Measurements from ENCODE around the gene DOCK10. TPM values are rescaled to one million over a fixed set of nuclear protein-coding genes. Genes with fewer than 3 reads are reported as not detected.
A peak's percentile ranks its signal among the peaks of the same experiment; 100 is the strongest.

Gene DOCK10
- total RNA-seq, 2 experiments from 2014 or later, result 191 to 198 TPM

DNA sequence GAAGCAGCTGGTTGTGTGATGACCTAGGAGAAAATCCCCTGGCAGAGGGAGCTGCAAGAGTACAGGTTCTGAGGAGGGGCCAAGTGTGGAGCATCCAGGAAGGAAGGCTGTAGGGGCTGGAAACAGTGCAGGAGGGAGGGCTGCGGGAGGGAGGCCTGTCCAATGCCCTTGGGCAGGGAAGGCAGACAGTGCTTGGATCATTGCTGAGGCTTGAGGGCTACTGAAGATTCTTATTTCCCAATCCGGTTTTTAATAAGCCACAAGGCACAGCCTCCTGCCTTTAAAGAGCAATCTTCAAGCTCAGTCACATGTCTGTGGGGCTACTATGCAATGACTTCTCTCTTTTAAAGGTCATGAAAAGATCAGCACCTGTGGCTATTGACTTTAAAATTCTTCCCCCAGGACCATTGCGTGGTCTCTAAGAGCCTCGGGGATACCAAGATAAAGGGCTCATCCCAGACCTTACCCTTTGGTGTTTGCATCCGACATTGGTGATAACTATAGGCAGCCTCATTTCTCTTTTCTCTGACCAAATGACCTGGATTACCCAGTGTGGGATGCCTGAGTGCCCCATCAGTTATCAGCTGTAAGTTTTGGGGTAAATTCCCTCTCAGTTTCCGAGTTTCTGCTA lies 149.6 kb downstream of the DOCK10 start:
- CTCF ChIA-PET, result interaction anchor here (1.0 kb wide), 1 partner anchor 9 kb away, joined by 4 read pairs; no protein-coding TSS in a partner anchor
- Mint-ChIP-seq H3K27ac (peak overlapping the region; percentile 56), H3K4me1 (ENCODE audit: low read depth) (peaks cover 62% of the 10 kb centered on the region), H3K9me3 (no peaks in the 10 kb centered on the region), H3K4me3 (no peak overlapping the region), H3K27me3 (no peaks in the 10 kb centered on the region), H3K36me3 (ENCODE audit: low read depth) (peaks cover 73% of the 10 kb centered on the region)
- DNase-seq (no peak), ATAC-seq (peak; percentile 18)
- intact Hi-C loops (cut with micrococcal nuclease), result loop anchor here (5.0 kb wide), 1 partner anchor 35 kb away; no protein-coding TSS in a partner anchor
- TF ChIP-seq, protein P1, sequence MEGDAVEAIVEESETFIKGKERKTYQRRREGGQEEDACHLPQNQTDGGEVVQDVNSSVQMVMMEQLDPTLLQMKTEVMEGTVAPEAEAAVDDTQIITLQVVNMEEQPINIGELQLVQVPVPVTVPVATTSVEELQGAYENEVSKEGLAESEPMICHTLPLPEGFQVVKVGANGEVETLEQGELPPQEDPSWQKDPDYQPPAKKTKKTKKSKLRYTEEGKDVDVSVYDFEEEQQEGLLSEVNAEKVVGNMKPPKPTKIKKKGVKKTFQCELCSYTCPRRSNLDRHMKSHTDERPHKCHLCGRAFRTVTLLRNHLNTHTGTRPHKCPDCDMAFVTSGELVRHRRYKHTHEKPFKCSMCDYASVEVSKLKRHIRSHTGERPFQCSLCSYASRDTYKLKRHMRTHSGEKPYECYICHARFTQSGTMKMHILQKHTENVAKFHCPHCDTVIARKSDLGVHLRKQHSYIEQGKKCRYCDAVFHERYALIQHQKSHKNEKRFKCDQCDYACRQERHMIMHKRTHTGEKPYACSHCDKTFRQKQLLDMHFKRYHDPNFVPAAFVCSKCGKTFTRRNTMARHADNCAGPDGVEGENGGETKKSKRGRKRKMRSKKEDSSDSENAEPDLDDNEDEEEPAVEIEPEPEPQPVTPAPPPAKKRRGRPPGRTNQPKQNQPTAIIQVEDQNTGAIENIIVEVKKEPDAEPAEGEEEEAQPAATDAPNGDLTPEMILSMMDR (IDR thresholded peaks at IDR 0.05), result no peak
- POLR2A ChIA-PET, result interaction anchor here (1.2 kb wide), 1 partner anchor 81 kb away, joined by 3 read pairs; no protein-coding TSS in a partner anchor

- intact Hi-C loops (cut with micrococcal nuclease), result loop anchor here (5.0 kb wide), 1 partner anchor 37 kb away; no protein-coding TSS in a partner anchor
- Mint-ChIP-seq H3K27ac (peak overlapping the region; percentile 47), H3K4me1 (ENCODE audit: low read depth) (peaks cover 70% of the 10 kb centered on the region)
These were observed 151.9 kb downstream of the DOCK10 start for GRCh38 chr2:224890372-224890771.

GRCh38 chr2:224887141-224887540 lies 155.1 kb downstream of the DOCK10 start:
- intact Hi-C loops (cut with micrococcal nuclease), result loop anchor here (5.0 kb wide), 1 partner anchor 115 kb away; no protein-coding TSS in a partner anchor
- Mint-ChIP-seq H3K9me3 (no peaks in the 10 kb centered on the region), H3K36me3 (ENCODE audit: low read depth) (peaks cover 83% of the 10 kb centered on the region), H3K27ac (peak overlapping the region; percentile 36), H3K4me3 (no peak overlapping the region), H3K4me1 (ENCODE audit: low read depth) (peaks cover 65% of the 10 kb centered on the region), H3K27me3 (no peaks in the 10 kb centered on the region)
- peak; percentile 50 for ATAC-seq
- TF ChIP-seq, protein P1 (IDR thresholded peaks at IDR 0.05), result no peak
- POLR2A ChIA-PET, result interaction anchor here (1.5 kb wide), 1 partner anchor 23 kb away, joined by 3 read pairs; no protein-coding TSS in a partner anchor
- DNase-seq, result no peak
- CTCF ChIA-PET, result interaction anchor here (1.3 kb wide), 1 partner anchor 21 kb away, joined by 3 read pairs; no protein-coding TSS in a partner anchor

More at GRCh38 chr2:224890372-224890771, 151.9 kb downstream of the DOCK10 start:
- ATAC-seq, result no peak
- TF ChIP-seq, protein P1 (IDR thresholded peaks at IDR 0.05), result no peak
- peaks cover 78% of the 10 kb centered on the region for H3K36me3 Mint-ChIP-seq (ENCODE audit: low read depth)
- H3K4me3 Mint-ChIP-seq, result no peak overlapping the region
- no peaks in the 10 kb centered on the region for H3K9me3 Mint-ChIP-seq
- H3K27me3 Mint-ChIP-seq, result no peaks in the 10 kb centered on the region
- no peak for DNase-seq
- CTCF ChIA-PET, result no interaction called here
- POLR2A ChIA-PET, result no interaction called here

DNA sequence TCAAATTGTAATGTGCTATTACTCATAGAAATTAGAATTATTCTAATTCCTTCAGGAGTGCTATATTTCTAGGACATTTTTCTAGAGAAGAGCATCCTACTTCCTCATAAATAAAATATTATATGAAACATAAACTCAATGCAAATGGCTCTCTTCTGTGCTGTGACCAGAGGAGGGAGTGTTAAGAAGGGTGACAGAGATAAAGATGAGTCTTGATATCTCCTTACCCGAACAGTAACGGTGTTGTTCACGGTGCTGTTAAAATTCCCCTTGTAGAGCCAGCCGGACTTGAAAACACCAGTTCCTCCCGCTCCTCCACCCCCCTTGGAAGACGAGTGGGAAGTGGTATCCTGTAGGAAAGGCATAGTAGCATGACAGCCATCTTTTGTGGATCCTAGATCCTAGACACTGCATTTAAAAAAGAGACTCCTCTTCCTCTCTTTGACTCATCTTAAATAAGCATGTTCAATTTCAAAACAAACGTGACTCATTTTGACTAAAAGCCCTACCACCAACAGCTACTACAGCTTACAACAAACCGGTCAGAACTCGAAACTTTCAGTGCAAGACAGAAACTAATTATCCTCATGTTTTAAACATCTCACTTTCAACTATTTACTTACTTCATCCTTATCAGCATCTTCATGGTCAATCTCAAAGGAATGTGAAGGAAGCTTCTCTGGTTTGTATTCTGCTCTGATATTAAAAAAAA lies 156.3 kb downstream of the DOCK10 start:
- Mint-ChIP-seq H3K4me1 (ENCODE audit: low read depth) (peaks cover 69% of the 10 kb centered on the region), H3K4me3 (no peak overlapping the region), H3K27ac (peak overlapping the region; percentile 67), H3K36me3 (ENCODE audit: low read depth) (peaks cover 89% of the 10 kb centered on the region), H3K9me3 (no peaks in the 10 kb centered on the region), H3K27me3 (no peaks in the 10 kb centered on the region)
- ATAC-seq, result peak; percentile 70
- TF ChIP-seq, protein P1 (IDR thresholded peaks at IDR 0.05), result no peak
- intact Hi-C loops (cut with micrococcal nuclease), result loop anchor here (5.0 kb wide), 1 partner anchor 116 kb away; no protein-coding TSS in a partner anchor
- ChIA-PET POLR2A (interaction anchor here (0.8 to 1.5 kb wide), 2 partner anchors 24 to 103 kb away, joined by 3 read pairs; no protein-coding TSS in a partner anchor), CTCF (interaction anchor here (1.2 kb wide), 1 partner anchor 115 kb away, joined by 3 read pairs; no protein-coding TSS in a partner anchor)
- no peak for DNase-seq

Measured in activated CD8-positive, alpha-beta T cell treated with anti-CD3 and anti-CD28 coated beads for 36 hours (primary cell).